MCF 10A (cell line): ENCODE results near the gene GALNT9. TPM values are rescaled to one million over a fixed set of nuclear protein-coding genes. Genes with fewer than 3 reads are reported as not detected.

ENCODE experiments used
- BruUV-seq: library from RNA; stranded (reverse); fragments of 400-500 nt; replicated peaks from 2 replicates; lab custom pipeline; 2021; lab: Mats Ljungman, UMichigan
- CTCF ChIA-PET: fragments of 300-600 bp; sonication (Branson Sonifier 250); formaldehyde crosslinking; extraction: SDS; loops from one replicate; lab custom pipeline; 2021; ENCODE audit warnings: antibody characterized with exemption, inconsistent platforms; lab: Yijun Ruan, JAX
- POLR2A ChIA-PET: fragments of 300-600, 350-650 bp; sonication (Branson Sonifier 250); formaldehyde crosslinking; extraction: SDS; loops from one replicate; lab custom pipeline; 2020; ENCODE audit warnings: antibody characterized with exemption, inconsistent platforms; lab: Yijun Ruan, JAX
- DNase-seq: peaks from one replicate; pipeline ENCODE4 v3.0.0-alpha.2; 2018; ENCODE audit not compliant: unreplicated experiment
- H3K27ac Mint-ChIP-seq: one replicate; pipeline ENCODE4 v1.8.0; 2022; ENCODE audit warnings: mild to moderate bottlenecking, low read depth, mixed read lengths; ENCODE audit not compliant: unreplicated experiment
- H3K27me3 Mint-ChIP-seq: one replicate; pipeline ENCODE4 v1.8.0; 2022; ENCODE audit warnings: mixed read lengths; ENCODE audit not compliant: insufficient read depth, unreplicated experiment
- H3K36me3 Mint-ChIP-seq: one replicate; pipeline ENCODE4 v1.8.0; 2022; ENCODE audit warnings: mild to moderate bottlenecking, moderate library complexity, mixed read lengths; ENCODE audit not compliant: insufficient read depth, unreplicated experiment
- H3K4me1 Mint-ChIP-seq: one replicate; pipeline ENCODE4 v1.8.0; 2022; ENCODE audit warnings: mixed read lengths; ENCODE audit not compliant: insufficient read depth, unreplicated experiment
- H3K4me3 Mint-ChIP-seq: one replicate; pipeline ENCODE4 v1.8.0; 2022; ENCODE audit warnings: mild to moderate bottlenecking, moderate library complexity, mixed read lengths; ENCODE audit not compliant: unreplicated experiment
- H3K9me3 Mint-ChIP-seq: one replicate; pipeline ENCODE4 v1.8.0; 2022; ENCODE audit warnings: mixed read lengths; ENCODE audit not compliant: unreplicated experiment
- intact Hi-C: fragments of 100-400 bp; cut with micrococcal nuclease; formaldehyde crosslinking; loops from 2 replicates; pipeline ENCODE4 v1.14.1; 2022
- total RNA-seq: library from RNA; stranded (reverse); gene quantifications from 2 replicates; pipeline ENCODE4 v1.2.3, GENCODE V29; 2022
- TF ChIP-seq, protein P1 (sequence below): fragments of 200-600 bp; IDR thresholded peaks from one replicate; pipeline ENCODE4 v1.8.0; 2022; ENCODE audit warnings: antibody characterized with exemption, mild to moderate bottlenecking; ENCODE audit not compliant: unreplicated experiment

Gene GALNT9
- total RNA-seq, 1 experiment from 2014 or later: 4.4 TPM

DNA sequence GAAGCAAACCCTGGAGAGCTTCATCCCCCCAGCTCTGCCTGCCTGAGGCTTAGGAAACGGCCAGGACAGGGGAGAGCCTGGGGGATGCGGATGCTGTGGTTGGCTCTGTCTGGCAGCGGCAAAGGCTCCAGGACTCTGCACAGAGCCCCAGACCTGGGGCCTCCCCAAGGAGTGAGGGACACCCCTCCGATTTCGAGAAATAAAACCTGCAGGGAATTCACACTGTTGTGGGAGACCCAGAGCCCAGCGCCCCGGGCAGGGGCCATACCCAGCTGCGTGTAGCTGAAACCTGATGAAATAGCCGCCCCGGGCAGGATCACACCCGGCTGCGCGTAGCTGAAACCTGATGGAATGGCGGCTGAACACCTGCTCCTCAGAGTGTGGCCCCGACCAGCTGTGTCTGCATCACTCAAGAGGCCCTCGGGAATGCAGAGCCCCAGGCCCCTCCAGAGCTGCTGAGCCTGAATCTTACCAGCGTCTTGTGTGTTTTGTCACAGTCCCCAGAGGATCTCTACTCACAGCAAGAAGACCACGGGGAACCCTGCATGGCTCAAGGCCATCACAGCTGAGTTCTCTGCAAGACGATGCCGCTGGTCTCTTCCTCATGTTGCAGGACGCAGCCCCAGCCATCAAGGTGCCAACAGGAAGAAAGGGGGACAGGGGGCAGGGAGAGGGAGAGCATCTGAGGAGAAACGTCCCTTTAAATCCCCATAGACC lies 46.5 kb upstream of the GALNT9 start:
- ChIA-PET POLR2A (no interaction called here), CTCF (no interaction called here)
- TF ChIP-seq, protein P1, sequence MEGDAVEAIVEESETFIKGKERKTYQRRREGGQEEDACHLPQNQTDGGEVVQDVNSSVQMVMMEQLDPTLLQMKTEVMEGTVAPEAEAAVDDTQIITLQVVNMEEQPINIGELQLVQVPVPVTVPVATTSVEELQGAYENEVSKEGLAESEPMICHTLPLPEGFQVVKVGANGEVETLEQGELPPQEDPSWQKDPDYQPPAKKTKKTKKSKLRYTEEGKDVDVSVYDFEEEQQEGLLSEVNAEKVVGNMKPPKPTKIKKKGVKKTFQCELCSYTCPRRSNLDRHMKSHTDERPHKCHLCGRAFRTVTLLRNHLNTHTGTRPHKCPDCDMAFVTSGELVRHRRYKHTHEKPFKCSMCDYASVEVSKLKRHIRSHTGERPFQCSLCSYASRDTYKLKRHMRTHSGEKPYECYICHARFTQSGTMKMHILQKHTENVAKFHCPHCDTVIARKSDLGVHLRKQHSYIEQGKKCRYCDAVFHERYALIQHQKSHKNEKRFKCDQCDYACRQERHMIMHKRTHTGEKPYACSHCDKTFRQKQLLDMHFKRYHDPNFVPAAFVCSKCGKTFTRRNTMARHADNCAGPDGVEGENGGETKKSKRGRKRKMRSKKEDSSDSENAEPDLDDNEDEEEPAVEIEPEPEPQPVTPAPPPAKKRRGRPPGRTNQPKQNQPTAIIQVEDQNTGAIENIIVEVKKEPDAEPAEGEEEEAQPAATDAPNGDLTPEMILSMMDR: no peak
- H3K27ac Mint-ChIP-seq: no peak overlapping the region
- DNase-seq: no peak
- intact Hi-C loops: no loop called here
- no peaks in the 10 kb centered on the region for H3K36me3 Mint-ChIP-seq
- no peak overlapping the region for H3K4me3 Mint-ChIP-seq
- no TSS peak for BruUV-seq
- H3K27me3 Mint-ChIP-seq: peaks cover 70% of the 10 kb centered on the region
- H3K9me3 Mint-ChIP-seq: peaks cover 12% of the 10 kb centered on the region
- no peaks in the 10 kb centered on the region for H3K4me1 Mint-ChIP-seq

DNA sequence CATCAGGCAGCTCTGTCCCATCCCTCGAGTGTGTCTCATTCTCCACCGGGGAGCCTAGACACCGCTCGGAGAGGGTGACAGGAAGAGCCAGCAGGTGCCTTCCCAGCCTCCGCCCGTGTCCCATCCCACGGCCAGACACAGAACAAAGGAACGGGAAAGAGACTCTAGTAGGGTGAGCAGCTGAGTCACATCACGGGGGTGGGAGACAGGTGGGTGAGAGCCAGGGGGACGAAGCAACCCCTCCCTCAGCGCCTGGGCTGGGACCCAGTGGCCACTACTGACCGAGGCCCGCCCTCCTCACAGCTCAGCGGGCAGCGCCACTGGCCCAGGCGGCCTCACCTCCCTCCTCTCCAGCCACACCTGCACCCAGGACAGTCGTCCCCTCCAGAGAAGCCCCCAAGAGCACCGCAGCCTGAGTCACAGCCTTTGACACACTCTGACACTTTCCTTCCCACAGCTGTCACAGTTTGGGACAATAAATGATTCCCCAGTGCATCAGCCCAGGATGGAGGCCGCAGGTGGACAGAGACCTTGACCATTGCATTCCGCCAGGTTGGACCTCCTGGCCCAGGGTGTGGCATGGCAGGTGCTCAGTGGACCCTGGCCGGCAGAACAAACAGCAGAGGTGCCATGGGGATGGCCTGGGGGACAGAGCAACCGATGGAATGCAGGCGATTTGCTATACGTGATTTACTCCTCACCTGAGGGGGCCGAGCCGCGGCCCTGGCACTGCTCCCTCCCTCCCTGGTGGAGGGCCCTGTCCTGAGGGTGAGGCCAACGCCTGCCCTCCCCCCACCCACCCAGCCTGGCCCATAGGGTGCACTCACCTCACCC lies 45.4 kb upstream of the GALNT9 start:
- Mint-ChIP-seq H3K27ac (no peak overlapping the region), H3K36me3 (no peaks in the 10 kb centered on the region), H3K9me3 (peaks cover 12% of the 10 kb centered on the region), H3K4me3 (no peak overlapping the region), H3K4me1 (no peaks in the 10 kb centered on the region), H3K27me3 (peaks cover 81% of the 10 kb centered on the region)
- TF ChIP-seq, protein P1: no peak
- ChIA-PET CTCF (interaction anchor here (0.7 kb wide), 1 partner anchor 109 kb away, joined by 4 read pairs; no protein-coding TSS in a partner anchor), POLR2A (no interaction called here)
- intact Hi-C loops: no loop called here
- no peak for DNase-seq
- no TSS peak for BruUV-seq

DNA sequence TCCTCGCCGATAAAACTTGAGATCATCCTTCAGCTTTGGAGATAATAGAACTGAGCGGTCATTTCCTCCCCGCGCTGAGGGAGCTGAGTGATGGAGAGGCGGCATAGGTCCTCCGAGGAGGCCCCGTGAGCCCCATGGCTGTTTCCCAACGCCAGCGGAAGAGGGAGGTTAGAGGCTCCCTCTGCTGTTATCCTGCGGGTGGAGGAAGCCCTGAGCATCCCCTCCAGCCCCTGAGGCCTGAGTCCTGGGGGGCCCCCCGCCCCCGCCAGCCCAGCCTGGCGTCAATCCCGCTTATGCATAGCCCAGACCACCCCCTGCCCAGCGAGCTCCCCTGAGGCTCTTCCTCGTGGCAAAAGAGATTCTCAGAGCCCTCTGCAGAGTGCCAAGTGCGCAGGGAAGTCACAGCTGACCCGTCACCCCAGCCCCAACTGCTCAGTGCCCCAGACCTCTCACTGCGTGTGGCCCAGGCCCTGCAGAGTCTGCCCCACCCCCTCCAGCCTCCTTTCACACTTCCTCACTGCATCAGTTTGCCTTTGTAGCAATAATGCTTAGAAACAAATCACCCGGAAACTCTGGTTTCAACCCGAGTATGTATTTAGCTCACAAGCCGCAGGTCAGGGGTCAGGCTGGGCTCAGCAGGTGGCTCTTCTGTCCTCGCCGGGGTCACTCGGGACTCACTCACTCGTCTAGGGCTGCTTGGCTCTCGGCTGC lies 44.7 kb upstream of the GALNT9 start:
- TF ChIP-seq, protein P1: no peak
- no peak overlapping the region for H3K27ac Mint-ChIP-seq
- no peak overlapping the region for H3K4me3 Mint-ChIP-seq
- intact Hi-C loops: no loop called here
- no TSS peak for BruUV-seq
- ChIA-PET CTCF (interaction anchor here (0.7 kb wide), 2 partner anchors 27 to 108 kb away, joined by 3 to 4 read pairs; no protein-coding TSS in a partner anchor), POLR2A (no interaction called here)
- no peaks in the 10 kb centered on the region for H3K4me1 Mint-ChIP-seq
- DNase-seq: no peak
- H3K9me3 Mint-ChIP-seq: peaks cover 12% of the 10 kb centered on the region
- H3K36me3 Mint-ChIP-seq: no peaks in the 10 kb centered on the region
- peaks cover 88% of the 10 kb centered on the region for H3K27me3 Mint-ChIP-seq

DNA sequence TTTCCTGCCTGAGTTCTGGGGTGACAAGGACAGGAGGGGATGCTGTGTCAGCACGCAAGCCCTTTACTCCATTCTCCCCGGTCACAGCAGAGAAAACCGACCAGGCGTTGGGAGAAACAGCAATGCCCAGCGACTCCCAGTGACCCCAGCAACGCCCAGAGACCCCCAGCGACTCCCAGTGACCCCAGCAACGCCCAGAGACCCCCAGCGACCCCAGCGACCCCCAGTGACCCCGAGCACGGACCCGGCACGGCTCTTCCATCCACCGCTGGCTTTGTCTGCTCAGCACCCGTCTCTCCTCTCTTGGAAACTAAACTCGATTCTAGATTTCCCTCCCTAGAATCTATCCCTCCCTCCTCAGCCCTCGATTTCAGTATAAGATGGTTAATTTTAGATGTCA lies 38.5 kb upstream of the GALNT9 start:
- no peak overlapping the region for H3K4me3 Mint-ChIP-seq
- peaks cover 66% of the 10 kb centered on the region for H3K27me3 Mint-ChIP-seq
- ChIA-PET CTCF (no interaction called here), POLR2A (no interaction called here)
- TF ChIP-seq, protein P1: no peak
- H3K27ac Mint-ChIP-seq: no peak overlapping the region
- peaks cover 12% of the 10 kb centered on the region for H3K9me3 Mint-ChIP-seq
- no peaks in the 10 kb centered on the region for H3K36me3 Mint-ChIP-seq
- no peak for DNase-seq
- no TSS peak for BruUV-seq
- H3K4me1 Mint-ChIP-seq: no peaks in the 10 kb centered on the region
- intact Hi-C loops: no loop called here
